Hepatocyte (in vitro differentiated cells): ENCODE data around the gene RCHY1. TPM values are rescaled to one million over a fixed set of nuclear protein-coding genes. Genes with fewer than 3 reads are reported as not detected.
"Not testable (repeated sequence)": the region's sequence is repeated elsewhere in the genome, so short reads cannot be mapped to it uniquely, and the experiment has no call there.

ENCODE experiments used
- DNase-seq: peaks from one replicate; pipeline ENCODE4 v3.0.0-alpha.2; 2016; ENCODE audit warnings: low spot score
- H2AFZ ChIP-seq: fragments of 200-600 bp; sonication (generic); 2 replicates; pipeline ENCODE4 v1.6.0; 2016; ENCODE audit warnings: antibody characterized with exemption, mild to moderate bottlenecking
- H3K27ac ChIP-seq: fragments of 200-600 bp; sonication (generic); 2 replicates; pipeline ENCODE4 v1.5.1; 2016; ENCODE audit warnings: mild to moderate bottlenecking
- H3K27me3 ChIP-seq: fragments of 200-600 bp; sonication (generic); 2 replicates; pipeline ENCODE4 v1.6.1; 2016
- H3K36me3 ChIP-seq: fragments of 200-600 bp; sonication (generic); replicated peaks from 2 replicates; pipeline ENCODE4 v1.5.1; 2016; ENCODE audit warnings: low read depth; ENCODE audit not compliant: insufficient read depth
- H3K4me1 ChIP-seq: fragments of 200-600 bp; sonication (generic); 2 replicates; pipeline ENCODE4 v1.5.1; 2016; ENCODE audit warnings: mild to moderate bottlenecking, moderate library complexity; ENCODE audit not compliant: insufficient read depth
- H3K4me2 ChIP-seq: fragments of 200-600 bp; sonication (generic); 2 replicates; pipeline ENCODE4 v1.6.0; 2016
- H3K4me3 ChIP-seq: fragments of 200-600 bp; sonication (generic); 2 replicates; pipeline ENCODE4 v1.5.1; 2016; ENCODE audit warnings: mild to moderate bottlenecking
- H3K79me2 ChIP-seq: fragments of 200-600 bp; sonication (generic); 2 replicates; pipeline ENCODE4 v1.6.0; 2017; ENCODE audit warnings: mild to moderate bottlenecking
- H3K9me2 ChIP-seq: fragments of 200-600 bp; sonication (generic); replicated peaks from 2 replicates; pipeline ENCODE4 v1.6.0; 2017; ENCODE audit warnings: mild to moderate bottlenecking; ENCODE audit not compliant: insufficient read depth
- H3K9me3 ChIP-seq: fragments of 200-600 bp; sonication (generic); 2 replicates; pipeline ENCODE4 v1.5.1; 2016; ENCODE audit warnings: low read depth, mild to moderate bottlenecking
- H4K20me1 ChIP-seq: fragments of 200-600 bp; sonication (generic); 2 replicates; pipeline ENCODE4 v1.6.0; 2016; ENCODE audit warnings: mild to moderate bottlenecking; ENCODE audit not compliant: insufficient read depth, poor library complexity, severe bottlenecking
- CTCF ChIP-seq: fragments of 200-600 bp; sonication (generic); IDR thresholded peaks from 2 replicates; pipeline ENCODE4 v1.5.1; 2016; ENCODE audit warnings: antibody characterized with exemption, mild to moderate bottlenecking; ENCODE audit not compliant: poor library complexity
- EZH2 ChIP-seq: fragments of 200-600 bp; sonication (generic); IDR thresholded peaks from 2 replicates; pipeline ENCODE4 v1.6.1; 2016; ENCODE audit warnings: antibody characterized with exemption, mild to moderate bottlenecking, borderline replicate concordance
- EZH2phosphoT487 ChIP-seq: fragments of 200-600 bp; sonication (generic); IDR thresholded peaks from one replicate; pipeline ENCODE4 v1.6.1; 2018; ENCODE audit warnings: antibody characterized with exemption, mild to moderate bottlenecking, low read depth, moderate library complexity; ENCODE audit not compliant: unreplicated experiment, severe bottlenecking
- WGBS: methylation state at CpG from one replicate; pipeline ENCODE4 v1.1.6; 2016; ENCODE audit warnings: low lambda C conversion rate; ENCODE audit errors: missing lambda C conversion rate; 5-methylcytosine and 5-hydroxymethylcytosine counted together
- polyA plus RNA-seq: library from polyadenylated mRNA; unstranded; fragments of >200 nt; fragmentation: Nextera tagmentation; extraction: Ambion mirVana; gene quantifications from 2 replicates; pipeline ENCODE4 v1.2.1, GENCODE V29; 2016
- total RNA-seq: library from RNA; depleted of rRNA; stranded (reverse); fragments of >200 nt; gene quantifications from 2 replicates; pipeline ENCODE4 v1.2.3, GENCODE V29; 2014

Gene RCHY1
- total and polyA plus RNA-seq, 2 experiments from 2014 or later, result 29.1 to 43.3 TPM

GRCh38 chr4:75525086-75525485 is 10.9 kb upstream of the RCHY1 start:
- no peaks in the 10 kb centered on the region for H3K27me3 ChIP-seq
- H3K4me2 ChIP-seq, result no peak overlapping the region
- no peak overlapping the region for H3K27ac ChIP-seq
- H3K4me3 ChIP-seq, result no peak overlapping the region
- no peaks in the 10 kb centered on the region for H3K9me2 ChIP-seq
- TF ChIP-seq EZH2 (no peak), EZH2phosphoT487 (no peak), CTCF (no peak)
- 92% methylated on average over 1 of the region's 1 CpG for WGBS
- no peaks in the 10 kb centered on the region for H4K20me1 ChIP-seq
- no peak overlapping the region for H2AFZ ChIP-seq
- H3K79me2 ChIP-seq, result no peaks in the 10 kb centered on the region
- DNase-seq, result no peak
- H3K36me3 ChIP-seq, result no peaks in the 10 kb centered on the region
- H3K9me3 ChIP-seq, result no peaks in the 10 kb centered on the region
- H3K4me1 ChIP-seq, result no peaks in the 10 kb centered on the region

- H3K4me3 ChIP-seq, H3K27ac ChIP-seq, DNase-seq, H3K4me1 ChIP-seq, H3K4me2 ChIP-seq, H3K9me3 ChIP-seq, H3K27me3 ChIP-seq, H3K9me2 ChIP-seq, H2AFZ ChIP-seq, H4K20me1 ChIP-seq, H3K36me3 ChIP-seq: not testable (repeated sequence)
- 94% methylated on average over 5 of the region's 7 CpGs for WGBS
- H3K79me2 ChIP-seq, result peaks cover 29% of the 10 kb centered on the region
Observed at GRCh38 chr4:75519452-75519851, 5.2 kb upstream of the RCHY1 start.

DNA sequence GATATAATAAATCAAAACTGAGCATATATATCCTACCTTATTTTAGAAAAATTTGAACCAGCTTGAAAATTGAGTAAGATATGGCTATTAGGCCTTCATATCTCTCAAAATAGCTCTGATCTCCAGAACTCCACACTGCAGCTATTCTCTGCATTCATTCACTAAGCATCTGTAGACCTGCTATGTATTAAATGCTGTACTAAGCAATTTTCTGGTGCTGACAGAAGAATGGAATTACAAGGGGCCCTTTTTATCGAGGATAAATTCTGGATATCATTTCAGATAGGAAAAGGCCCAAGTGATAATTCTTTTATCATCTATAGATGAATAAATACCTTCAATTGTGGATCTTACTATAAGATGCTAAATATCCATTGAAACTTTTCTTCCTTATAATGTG is 1.9 kb upstream of the RCHY1 start:
- no peaks in the 10 kb centered on the region for H3K9me2 ChIP-seq
- no peak overlapping the region for H3K4me2 ChIP-seq
- no peak for DNase-seq
- H3K4me1 ChIP-seq, result peaks cover 29% of the 10 kb centered on the region
- H3K27me3 ChIP-seq, result no peaks in the 10 kb centered on the region
- no peak overlapping the region for H3K27ac ChIP-seq
- no peak overlapping the region for H2AFZ ChIP-seq
- H3K36me3 ChIP-seq, result no peaks in the 10 kb centered on the region
- H3K4me3 ChIP-seq, result no peak overlapping the region
- TF ChIP-seq EZH2 (no peak), EZH2phosphoT487 (no peak), CTCF (no peak)
- H3K9me3 ChIP-seq, result no peaks in the 10 kb centered on the region
- H4K20me1 ChIP-seq, result no peaks in the 10 kb centered on the region
- peaks cover 57% of the 10 kb centered on the region for H3K79me2 ChIP-seq
- WGBS, result 93% methylated on average over 1 of the region's 1 CpG

DNA sequence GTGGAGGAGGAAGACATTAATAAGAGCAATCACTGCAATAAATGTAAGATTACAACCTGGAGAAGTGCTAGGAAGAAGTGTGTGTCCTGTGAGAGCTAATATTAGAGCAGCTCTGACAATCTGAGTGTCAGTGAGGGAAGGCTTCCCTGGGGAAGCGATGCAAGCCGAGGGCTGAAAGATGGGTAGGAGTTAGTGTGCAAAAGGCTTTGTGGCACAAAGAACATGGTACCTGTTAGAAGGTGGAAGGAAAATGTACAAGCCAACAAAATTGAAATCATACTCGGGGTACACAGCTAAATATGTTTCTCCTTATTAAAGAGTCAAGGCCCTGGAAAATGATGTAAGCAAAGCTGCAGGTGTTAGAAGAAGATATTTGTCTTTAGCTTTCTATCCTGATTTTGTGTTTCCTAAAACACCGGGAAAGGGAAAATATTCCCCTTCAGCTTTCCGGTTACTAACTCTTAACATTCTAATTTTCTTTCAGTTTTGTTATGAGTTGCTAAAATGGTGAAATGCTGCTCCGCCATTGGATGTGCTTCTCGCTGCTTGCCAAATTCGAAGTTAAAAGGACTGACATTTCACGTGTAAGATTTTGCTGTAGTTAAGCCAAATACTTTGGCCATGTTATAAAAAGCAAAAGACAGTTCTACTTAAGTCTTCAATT is 878 bp upstream of the RCHY1 start:
- no peak for DNase-seq
- peak overlapping the region; percentile 65 for H3K4me3 ChIP-seq
- no peaks in the 10 kb centered on the region for H3K9me2 ChIP-seq
- no peaks in the 10 kb centered on the region for H3K9me3 ChIP-seq
- peaks cover 29% of the 10 kb centered on the region for H3K4me1 ChIP-seq
- peaks cover 68% of the 10 kb centered on the region for H3K79me2 ChIP-seq
- H3K36me3 ChIP-seq, result no peaks in the 10 kb centered on the region
- WGBS, result 73% methylated on average over 9 of the region's 9 CpGs
- peak overlapping the region; percentile 94 for H3K27ac ChIP-seq
- H3K27me3 ChIP-seq, result no peaks in the 10 kb centered on the region
- no peaks in the 10 kb centered on the region for H4K20me1 ChIP-seq
- peak overlapping the region; percentile 85 for H3K4me2 ChIP-seq
- TF ChIP-seq EZH2 (no peak), CTCF (no peak)
- peak overlapping the region; percentile 68 for H2AFZ ChIP-seq
